Brain microvascular endothelial cell (primary cell): ENCODE measurements around the gene JCHAIN.
A peak's percentile ranks its signal among the peaks of the same experiment; 100 is the strongest.
"Not testable (repeated sequence)": the region's sequence is repeated elsewhere in the genome, so short reads cannot be mapped to it uniquely, and the experiment has no call there.

Experiments used
- DNase-seq: peaks from one replicate; pipeline ENCODE4 v3.0.0-alpha.2; 2020
- H3K27ac ChIP-seq: fragments of 250-450 bp; sonication (Bioruptor Pico); 2 replicates; pipeline ENCODE4 v1.5.1; 2020; ENCODE audit warnings: mild to moderate bottlenecking, moderate library complexity
- H3K27me3 ChIP-seq: fragments of 250-450 bp; sonication (Bioruptor Pico); replicated peaks from 2 replicates; pipeline ENCODE4 v1.5.1; 2020; ENCODE audit warnings: mild to moderate bottlenecking
- H3K36me3 ChIP-seq: fragments of 250-450 bp; sonication (Bioruptor Pico); replicated peaks from 2 replicates; pipeline ENCODE4 v1.5.1; 2020; ENCODE audit warnings: mild to moderate bottlenecking
- H3K4me3 ChIP-seq: 2 replicates; pipeline ENCODE4 v1.5.1; 2011; ENCODE audit warnings: low read depth, mild to moderate bottlenecking, control low read depth, low read length, moderate library complexity
- CTCF ChIP-seq: IDR thresholded peaks from 2 replicates; pipeline ENCODE4 v1.5.1; 2011; ENCODE audit warnings: low read depth, mild to moderate bottlenecking, moderate library complexity, low read length, control low read depth, inconsistent platforms; ENCODE audit errors: missing control alignments
- in situ Hi-C: cut with HindIII; loops from 2 replicates; pipeline ENCODE4 v1.10.0; 2017; ENCODE audit warnings: low sequenced_read_pairs, low pct_ligation_motif_present

The JCHAIN gene

GRCh38 chr4:70700712-70701111 is 34.4 kb upstream of the JCHAIN start:
- no peaks in the 10 kb centered on the region for H3K27me3 ChIP-seq
- DNase-seq, result no peak
- in situ Hi-C loops, result no loop called here
- H3K27ac ChIP-seq, result no peak overlapping the region
- no peaks in the 10 kb centered on the region for H3K36me3 ChIP-seq
- no peak overlapping the region for H3K4me3 ChIP-seq
- TF ChIP-seq CTCF, result no peak

- H3K4me3 ChIP-seq, DNase-seq, in situ Hi-C loops, H3K27ac ChIP-seq, H3K27me3 ChIP-seq, H3K36me3 ChIP-seq: not testable (repeated sequence)
These were observed 32.1 kb upstream of the JCHAIN start for GRCh38 chr4:70698435-70698834.

GRCh38 chr4:70694633-70695032 is 28.3 kb upstream of the JCHAIN start:
- H3K27ac ChIP-seq, H3K36me3 ChIP-seq, DNase-seq, in situ Hi-C loops, H3K27me3 ChIP-seq, H3K4me3 ChIP-seq: not testable (repeated sequence)

- Histone ChIP-seq H3K27me3 (no peaks in the 10 kb centered on the region), H3K4me3 (no peak overlapping the region), H3K27ac (no peak overlapping the region), H3K36me3 (no peaks in the 10 kb centered on the region)
- no peak for DNase-seq
- TF ChIP-seq CTCF, result no peak
- in situ Hi-C loops, result no loop called here
These were observed 25.4 kb upstream of the JCHAIN start for GRCh38 chr4:70691661-70692060.

GRCh38 chr4:70688795-70689231 is 22.5 kb upstream of the JCHAIN start:
- Histone ChIP-seq H3K27ac (peak overlapping the region; percentile 92), H3K4me3 (peak overlapping the region; percentile 100), H3K36me3 (no peaks in the 10 kb centered on the region), H3K27me3 (no peaks in the 10 kb centered on the region)
- no peak for TF ChIP-seq CTCF
- in situ Hi-C loops, result no loop called here
- DNase-seq, result no peak

- in situ Hi-C loops, result no loop called here
- peak within 1 kb of the TSS; percentile 100 for H3K4me3 ChIP-seq
- H3K36me3 ChIP-seq, result no peaks in the 10 kb centered on the region
- peak; percentile 98 for DNase-seq
- no peaks in the 10 kb centered on the region for H3K27me3 ChIP-seq
- TF ChIP-seq CTCF, result peak; percentile 97
- peak within 1 kb of the TSS; percentile 92 for H3K27ac ChIP-seq
These were observed 21.8 kb upstream of the JCHAIN start, which contains the start of gene UTP3 for GRCh38 chr4:70687821-70688794. UTP3 (plus strand) TSS chr4:70688532; CDS start chr4:70688678, 146 bp downstream.

GRCh38 chr4:70687392-70687791 is 21.1 kb upstream of the JCHAIN start:
- H3K27me3 ChIP-seq, result no peaks in the 10 kb centered on the region
- H3K36me3 ChIP-seq, result no peaks in the 10 kb centered on the region
- no peak for TF ChIP-seq CTCF
- H3K27ac ChIP-seq, result peak overlapping the region; percentile 92
- H3K4me3 ChIP-seq, result peak overlapping the region; percentile 100
- in situ Hi-C loops, result no loop called here
- DNase-seq, result no peak

- H3K4me3 ChIP-seq, in situ Hi-C loops, DNase-seq, H3K36me3 ChIP-seq, H3K27ac ChIP-seq, H3K27me3 ChIP-seq: not testable (repeated sequence)
These were observed 15.8 kb upstream of the JCHAIN start for GRCh38 chr4:70682142-70682541.
